HepG2 (cell line): ENCODE results near the gene SEPTIN12. TPM values are rescaled to one million over a fixed set of nuclear protein-coding genes. Genes with fewer than 3 reads are reported as not detected.

Experiments
- ATAC-seq: fragments of 200-7000 bp; cut with Tn5 transposase; 3 replicates; pipeline ENCODE4 v1.9.1; 2020; ENCODE audit warnings: mild to moderate bottlenecking, moderate library complexity
- BruUV-seq: library from RNA; stranded (reverse); fragments of 400-500 nt; replicated peaks from 2 replicates; lab custom pipeline; 2021; lab: Mats Ljungman, UMichigan
- CTCF ChIA-PET: fragments of 300-600 bp; formaldehyde crosslinking; extraction: SDS; loops from one replicate; lab custom pipeline; 2021; ENCODE audit warnings: low total read pairs, inconsistent platforms, low intra/inter-chr PET ratio; lab: Yijun Ruan, JAX
- POLR2A ChIA-PET: fragments of 350-600 bp; sonication (Branson Sonifier 250); formaldehyde crosslinking; loops from one replicate; lab custom pipeline; 2020; ENCODE audit warnings: antibody characterized with exemption, inconsistent platforms; lab: Yijun Ruan, JAX
- DNase-seq: peaks from one replicate; pipeline ENCODE4 v3.0.0-alpha.2; 2015; ENCODE audit warnings: low spot score
- FAIRE-seq: peaks from 3 replicates; lab custom pipeline; 2011; peaks lifted over from hg19 to GRCh38; lab: Jason Lieb, UNC
- H2AFZ ChIP-seq: one replicate; pipeline ENCODE4 v1.6.1; 2011; ENCODE audit warnings: low read length, inconsistent platforms
- H3K27ac ChIP-seq: fragments of 300-600 bp; 3 replicates; pipeline ENCODE4 v1.8.0; 2011; ENCODE audit warnings: mixed run types, mild to moderate bottlenecking, mixed read lengths, low read length, inconsistent platforms; ENCODE audit not compliant: insufficient read depth; ENCODE audit errors: extremely low read length
- H3K27me3 ChIP-seq, 2 experiments: fragments of 200-600 bp in 1 of 2; 2 replicates in 1 of 2; 3 replicates in 1 of 2; pipeline versions ENCODE4 v1.6.0 to v1.8.0; 2011; ENCODE audit warnings: low read length in 2 of 2, mild to moderate bottlenecking in 2 of 2, moderate library complexity in 2 of 2, inconsistent platforms in 1 of 2; ENCODE audit not compliant: insufficient read depth in 2 of 2, control insufficient read depth in 1 of 2
- H3K36me3 ChIP-seq, 2 experiments: fragments of 200-600 bp in 1 of 2; replicated peaks in 1 of 2; 2 replicates in 1 of 2; 3 replicates in 1 of 2; pipeline versions ENCODE4 v1.5.1 to v1.8.0; 2011; ENCODE audit warnings: low read length in 2 of 2, inconsistent platforms in 1 of 2; ENCODE audit not compliant: insufficient read depth in 2 of 2, control insufficient read depth in 1 of 2
- H3K4me1 ChIP-seq: 2 replicates; pipeline ENCODE4 v1.5.1; 2012; ENCODE audit warnings: low read length, inconsistent platforms; ENCODE audit not compliant: insufficient read depth
- H3K4me2 ChIP-seq: 2 replicates; pipeline ENCODE4 v1.6.0; 2011; ENCODE audit warnings: low read depth, low read length, inconsistent platforms
- H3K4me3 ChIP-seq, 3 experiments: fragments of 200-600 bp in 1 of 3; sonication (generic), shearing (Covaris generic) in 1 of 3; replicated peaks in 1 of 3; 2 replicates each; pipeline ENCODE4 v1.5.1; 2011 to 2016; ENCODE audit warnings: low read length in 3 of 3, inconsistent platforms in 2 of 3, low read depth in 2 of 3, mild to moderate bottlenecking in 2 of 3, control low read depth in 1 of 3, mixed read lengths in 1 of 3; ENCODE audit not compliant: insufficient read depth in 1 of 3
- H3K79me2 ChIP-seq: one replicate; pipeline ENCODE4 v1.6.1; 2011; ENCODE audit warnings: low read length, inconsistent platforms; ENCODE audit not compliant: insufficient read depth
- H3K9ac ChIP-seq: 2 replicates; pipeline ENCODE4 v1.6.0; 2011; ENCODE audit warnings: mild to moderate bottlenecking, low read depth, low read length, inconsistent platforms; ENCODE audit not compliant: insufficient read depth
- H3K9me3 ChIP-seq: 2 replicates; pipeline ENCODE4 v1.5.1; 2012; ENCODE audit warnings: mild to moderate bottlenecking, low read length
- H4K20me1 ChIP-seq: 2 replicates; pipeline ENCODE4 v1.6.0; 2011; ENCODE audit warnings: inconsistent platforms, mild to moderate bottlenecking, low read length, moderate library complexity; ENCODE audit not compliant: insufficient read depth
- ATF5 ChIP-seq: sonication (generic); formaldehyde crosslinking; IDR thresholded peaks from 2 replicates; pipeline ENCODE4 v1.4.0; 2020; ENCODE audit warnings: mild to moderate bottlenecking, low read depth, missing genetic modification reagents
- CSRNP2 ChIP-seq: sonication (generic); formaldehyde crosslinking; conservative IDR thresholded peaks from 2 replicates; pipeline ENCODE4 v1.8.0; 2022; ENCODE audit warnings: low read depth, missing genetic modification reagents
- FLYWCH1 ChIP-seq: sonication (generic); formaldehyde crosslinking; IDR thresholded peaks from 2 replicates; pipeline ENCODE4 v1.8.1; 2023; ENCODE audit warnings: mild to moderate bottlenecking, missing genetic modification reagents
- MAFF ChIP-seq: IDR thresholded peaks from 2 replicates; pipeline ENCODE4 v1.6.1; 2011; ENCODE audit warnings: low read depth, low read length, improper control_type of control experiment
- MAFK ChIP-seq, 2 experiments: IDR thresholded peaks in 1 of 2; conservative IDR thresholded peaks in 1 of 2; 2 replicates each; pipeline ENCODE4 v1.6.1; 2011; ENCODE audit warnings: improper control_type of control experiment in 2 of 2, low read length in 2 of 2
- MTERF4 ChIP-seq: sonication (generic); formaldehyde crosslinking; IDR thresholded peaks from 2 replicates; pipeline ENCODE4 v1.8.0; 2023; ENCODE audit warnings: mild to moderate bottlenecking, missing genetic modification reagents
- NFE2L2 ChIP-seq: fragments of 150-350 bp; IDR thresholded peaks from 2 replicates; pipeline ENCODE4 v1.6.1; 2014; ENCODE audit warnings: low read length
- TCF7L2 ChIP-seq: IDR thresholded peaks from 2 replicates; pipeline ENCODE4 v1.6.1; 2011; ENCODE audit warnings: mild to moderate bottlenecking, low read depth, low read length, moderate library complexity
- ZEB1 ChIP-seq: IDR thresholded peaks from 2 replicates; pipeline ENCODE4 v1.6.1; 2012; ENCODE audit warnings: mild to moderate bottlenecking, low read depth, inconsistent platforms; ENCODE audit not compliant: insufficient replicate concordance
- ZNF556 ChIP-seq: sonication (generic); formaldehyde crosslinking; IDR thresholded peaks from 2 replicates; pipeline ENCODE4 v1.4.0; 2020; ENCODE audit warnings: mild to moderate bottlenecking, missing genetic modification reagents, borderline replicate concordance
- ZNF567 ChIP-seq: sonication (generic); formaldehyde crosslinking; IDR thresholded peaks from 2 replicates; pipeline ENCODE4 v1.8.1; 2023; ENCODE audit warnings: mild to moderate bottlenecking, missing genetic modification reagents, borderline replicate concordance
- ZNF724P ChIP-seq: sonication (generic); formaldehyde crosslinking; IDR thresholded peaks from 2 replicates; pipeline ENCODE4 v1.8.0; 2022; ENCODE audit warnings: missing genetic modification reagents, borderline replicate concordance
- ZNF816 ChIP-seq: sonication (generic); formaldehyde crosslinking; IDR thresholded peaks from 2 replicates; pipeline ENCODE4 v1.8.0; 2022; ENCODE audit warnings: missing genetic modification reagents, mild to moderate bottlenecking, borderline replicate concordance
- WGBS: methylation state at CpG from one replicate; pipeline ENCODE4 v1.1.6; 2017; ENCODE audit warnings: low lambda C conversion rate; 5-methylcytosine and 5-hydroxymethylcytosine counted together
- in situ Hi-C: cut with HindIII; loops from 2 replicates; pipeline ENCODE4 v1.10.0; 2017; ENCODE audit warnings: low pct_unique_long_range_greater_than_20kb; ENCODE audit not compliant: extremely low pct_ligation_motif_present
- intact Hi-C: fragments of 100-400 bp; cut with micrococcal nuclease; formaldehyde crosslinking; loops from one replicate; pipeline ENCODE4 v1.10.0; 2022; ENCODE audit not compliant: unreplicated experiment
- polyA plus RNA-seq, 8 experiments: library from polyadenylated mRNA; depleted of rRNA in 3 of 8; stranded (reverse) in 7 of 8; unstranded in 1 of 8; fragments of >200 nt; fragmentation: Illumina TruSeq in 4 of 8; extraction: Trizol in 4 of 8; gene quantifications; 2 replicates each; pipeline versions ENCODE4 v1.2.1 to v1.2.3, GENCODE V29; 2011 to 2016; ENCODE audit warnings: low read depth in 4 of 8, missing spikeins in 1 of 8, mixed read lengths in 1 of 8; ENCODE audit not compliant: insufficient read depth in 1 of 8
- total RNA-seq, 5 experiments: library from RNA; depleted of rRNA; stranded (reverse); fragments of >200 nt; fragmentation: Illumina TruSeq; extraction: Trizol; gene quantifications; 2 replicates each; pipeline ENCODE4 v1.2.3, GENCODE V29; 2016; ENCODE audit warnings: low read depth in 1 of 5

SEPTIN12 gene
- total and polyA plus RNA-seq, 2 of the 13 experiments (the other 11 are each of a cell fraction or from before 2014, with no cell fraction given): 0.22 TPM; not detected in 1

GRCh38 chr16:4787068-4787467, 1.1 kb downstream of the SEPTIN12 start:
- Histone ChIP-seq H3K4me3 (no peak overlapping the region), H4K20me1 (no peaks in the 10 kb centered on the region), H3K27me3 (no peaks in the 10 kb centered on the region; a peak in 1 of 5 replicates), H3K27ac (no peak overlapping the region), H3K79me2 (no peaks in the 10 kb centered on the region), H3K9me3 (no peaks in the 10 kb centered on the region), H3K9ac (no peak overlapping the region), H3K36me3 (no peaks in the 10 kb centered on the region), H3K4me2 (no peak overlapping the region), H3K4me1 (peaks cover 90% of the 10 kb centered on the region), H2AFZ (no peak overlapping the region)
- ATAC-seq: no peak
- ChIA-PET POLR2A (no interaction called here), CTCF (no interaction called here)
- no TSS peak for BruUV-seq
- intact Hi-C loops (no loop called here), in situ Hi-C loops (no loop called here)
- TF ChIP-seq NFE2L2: peak; percentile 89
- TF ChIP-seq ZNF724P (CRISPR knock-in tag): no peak
- no peak for TF ChIP-seq ZNF567 (CRISPR knock-in tag)
- no peak for TF ChIP-seq ATF5
- no peak for TF ChIP-seq ZNF816 (CRISPR knock-in tag)
- no peak for TF ChIP-seq ZEB1
- no peak for TF ChIP-seq MTERF4
- no peak for TF ChIP-seq FLYWCH1
- TF ChIP-seq MAFK (conservative IDR thresholded peaks at IDR 0.05 in 1 of 2, IDR thresholded peaks at IDR 0.05 in 1 of 2; ENCODE audit: low read length in 2 of 2): peak; percentile 95 to 97
- TF ChIP-seq TCF7L2: no peak
- no peak for TF ChIP-seq CSRNP2 (CRISPR knock-in tag)
- TF ChIP-seq MAFF: peak; percentile 92
- 0 out of 2 replicates have a peak, but pooled peaks have one; percentile 26 for TF ChIP-seq ZNF556 (CRISPR knock-in tag)
- no peak for FAIRE-seq
- 72% methylated on average over 8 of the region's 8 CpGs for WGBS
- no peak for DNase-seq
